Measurements from ENCODE around the gene TTLL3.

Gene TTLL3

GRCh38 chr3:9806688-9807589 is 3.1 kb upstream of the TTLL3 start:
- peak; percentile 92 for DNase-seq

- no peak for DNase-seq
Observed at GRCh38 chr3:9807981-9808344, 2.1 kb upstream of the TTLL3 start.

- DNase-seq: peak; percentile 69
Observed at GRCh38 chr3:9808345-9809037, 1.6 kb upstream of the TTLL3 start.

GRCh38 chr3:9809239-9809614 is 835 bp upstream of the TTLL3 start:
- peak; percentile 26 for DNase-seq

- DNase-seq: no peak
Observed at GRCh38 chr3:9810433-9810770, 340 bp downstream of the TTLL3 start.

GRCh38 chr3:9810846-9811245 is 784 bp downstream of the TTLL3 start:
- no peak for DNase-seq

- DNase-seq: no peak
Observed at GRCh38 chr3:9812870-9813483, 2.9 kb downstream of the TTLL3 start.

- DNase-seq: no peak
Observed at GRCh38 chr3:9815986-9816385, 5.9 kb downstream of the TTLL3 start.

GRCh38 chr3:9817436-9817835 is 7.4 kb downstream of the TTLL3 start:
- no peak for DNase-seq

- DNase-seq: no peak
Observed at GRCh38 chr3:9818666-9819335, 8.7 kb downstream of the TTLL3 start.

GRCh38 chr3:9820543-9820942 is 10.5 kb downstream of the TTLL3 start:
- DNase-seq: no peak

- DNase-seq: peak; percentile 10
Observed at GRCh38 chr3:9820946-9821345, 10.9 kb downstream of the TTLL3 start.

- no peak for DNase-seq
Observed at GRCh38 chr3:9825451-9826040, 15.5 kb downstream of the TTLL3 start.

- DNase-seq: peak; percentile 44
Observed at GRCh38 chr3:9826815-9827573, 16.9 kb downstream of the TTLL3 start.

- DNase-seq: no peak
Observed at GRCh38 chr3:9828801-9829755, 19.0 kb downstream of the TTLL3 start.

GRCh38 chr3:9831253-9831652 is 21.2 kb downstream of the TTLL3 start:
- no peak for DNase-seq

GRCh38 chr3:9833078-9833477 is 23.0 kb downstream of the TTLL3 start:
- DNase-seq: no peak

- DNase-seq: no peak
Observed at GRCh38 chr3:9834520-9835380, 24.7 kb downstream of the TTLL3 start.

GRCh38 chr3:9837701-9838582 is 27.9 kb downstream of the TTLL3 start:
- DNase-seq: no peak
